Measurements from ENCODE around the gene TMEM184A.

The TMEM184A gene

GRCh38 chr7:1544896-1545416 lies 11.0 kb downstream of the TMEM184A start:
- no peaks in the 10 kb centered on the region for H3K27me3 ChIP-seq (ENCODE audit: control insufficient read depth, insufficient read depth, low read length, poor library complexity, severe bottlenecking)
- H3K4me1 ChIP-seq (ENCODE audit: control insufficient read depth, insufficient read depth, low read length) = no peaks in the 10 kb centered on the region
- H3K4me3 ChIP-seq (ENCODE audit: insufficient read depth, low read depth, low read length) = no peak overlapping the region
- no peaks in the 10 kb centered on the region for H3K36me3 ChIP-seq (ENCODE audit: control insufficient read depth, insufficient read depth, low read length)
- H3K9me3 ChIP-seq (ENCODE audit: control insufficient read depth, low read length) = no peaks in the 10 kb centered on the region
- no peak overlapping the region for H3K27ac ChIP-seq (ENCODE audit: insufficient read depth, low read depth, low read length, poor library complexity, severe bottlenecking)
- WGBS, 2 experiments = 93 to 95% methylated on average over 16 of the region's 16 CpGs

GRCh38 chr7:1544178-1544895 lies 11.7 kb downstream of the TMEM184A start:
- no peaks in the 10 kb centered on the region for H3K27me3 ChIP-seq (ENCODE audit: control insufficient read depth, insufficient read depth, low read length, poor library complexity, severe bottlenecking)
- no peaks in the 10 kb centered on the region for H3K4me1 ChIP-seq (ENCODE audit: control insufficient read depth, insufficient read depth, low read length)
- no peak overlapping the region for H3K27ac ChIP-seq (ENCODE audit: insufficient read depth, low read depth, low read length, poor library complexity, severe bottlenecking)
- no peak overlapping the region for H3K4me3 ChIP-seq (ENCODE audit: insufficient read depth, low read depth, low read length)
- H3K9me3 ChIP-seq (ENCODE audit: control insufficient read depth, low read length) = no peaks in the 10 kb centered on the region
- no peaks in the 10 kb centered on the region for H3K36me3 ChIP-seq (ENCODE audit: control insufficient read depth, insufficient read depth, low read length)
- WGBS, 2 experiments = 89 to 90% methylated on average over 41 of the region's 41 CpGs

- H3K4me3 ChIP-seq (ENCODE audit: insufficient read depth, low read depth, low read length) = no peak overlapping the region
- H3K9me3 ChIP-seq (ENCODE audit: control insufficient read depth, low read length) = no peaks in the 10 kb centered on the region
- H3K4me1 ChIP-seq (ENCODE audit: control insufficient read depth, insufficient read depth, low read length) = no peaks in the 10 kb centered on the region
- WGBS, 2 experiments = 93% methylated on average over 6 of the region's 6 CpGs
- H3K36me3 ChIP-seq (ENCODE audit: control insufficient read depth, insufficient read depth, low read length) = no peaks in the 10 kb centered on the region
- no peaks in the 10 kb centered on the region for H3K27me3 ChIP-seq (ENCODE audit: control insufficient read depth, insufficient read depth, low read length, poor library complexity, severe bottlenecking)
- no peak overlapping the region for H3K27ac ChIP-seq (ENCODE audit: insufficient read depth, low read depth, low read length, poor library complexity, severe bottlenecking)
Measured at GRCh38 chr7:1543826-1544177, 12.2 kb downstream of the TMEM184A start.

GRCh38 chr7:1542841-1543747 lies 12.9 kb downstream of the TMEM184A start:
- no peak overlapping the region for H3K27ac ChIP-seq (ENCODE audit: insufficient read depth, low read depth, low read length, poor library complexity, severe bottlenecking)

GRCh38 chr7:1542329-1542728 lies 13.7 kb downstream of the TMEM184A start:
- WGBS, 2 experiments = 95 to 97% methylated on average over 21 of the region's 21 CpGs
- H3K36me3 ChIP-seq (ENCODE audit: control insufficient read depth, insufficient read depth, low read length) = no peaks in the 10 kb centered on the region
- peaks cover 9% of the 10 kb centered on the region for H3K4me1 ChIP-seq (ENCODE audit: control insufficient read depth, insufficient read depth, low read length)
- H3K27me3 ChIP-seq (ENCODE audit: control insufficient read depth, insufficient read depth, low read length, poor library complexity, severe bottlenecking) = no peaks in the 10 kb centered on the region
- no peaks in the 10 kb centered on the region for H3K9me3 ChIP-seq (ENCODE audit: control insufficient read depth, low read length)
- H3K27ac ChIP-seq (ENCODE audit: insufficient read depth, low read depth, low read length, poor library complexity, severe bottlenecking) = no peak overlapping the region
- no peak overlapping the region for H3K4me3 ChIP-seq (ENCODE audit: insufficient read depth, low read depth, low read length)

More at GRCh38 chr7:1542841-1543747, 12.9 kb downstream of the TMEM184A start:
- H3K9me3 ChIP-seq (ENCODE audit: control insufficient read depth, low read length) = no peaks in the 10 kb centered on the region
- 93 to 94% methylated on average over 38 of the region's 38 CpGs for WGBS, 2 experiments
- H3K36me3 ChIP-seq (ENCODE audit: control insufficient read depth, insufficient read depth, low read length) = no peaks in the 10 kb centered on the region
- H3K4me3 ChIP-seq (ENCODE audit: insufficient read depth, low read depth, low read length) = no peak overlapping the region
- H3K4me1 ChIP-seq (ENCODE audit: control insufficient read depth, insufficient read depth, low read length) = peaks cover 2% of the 10 kb centered on the region
- H3K27me3 ChIP-seq (ENCODE audit: control insufficient read depth, insufficient read depth, low read length, poor library complexity, severe bottlenecking) = no peaks in the 10 kb centered on the region

GRCh38 chr7:1541431-1542162 lies 14.4 kb downstream of the TMEM184A start:
- Histone ChIP-seq H3K27ac (ENCODE audit: insufficient read depth, low read depth, low read length, poor library complexity, severe bottlenecking) (no peak overlapping the region), H3K36me3 (ENCODE audit: control insufficient read depth, insufficient read depth, low read length) (no peaks in the 10 kb centered on the region), H3K4me1 (ENCODE audit: control insufficient read depth, insufficient read depth, low read length) (peaks cover 15% of the 10 kb centered on the region), H3K27me3 (ENCODE audit: control insufficient read depth, insufficient read depth, low read length, poor library complexity, severe bottlenecking) (no peaks in the 10 kb centered on the region), H3K4me3 (ENCODE audit: insufficient read depth, low read depth, low read length) (no peak overlapping the region), H3K9me3 (ENCODE audit: control insufficient read depth, low read length) (no peaks in the 10 kb centered on the region)
- 95 to 96% methylated on average over 33 of the region's 33 CpGs for WGBS, 2 experiments

GRCh38 chr7:1540776-1541271 lies 15.2 kb downstream of the TMEM184A start:
- Histone ChIP-seq H3K27me3 (ENCODE audit: control insufficient read depth, insufficient read depth, low read length, poor library complexity, severe bottlenecking) (peaks cover 3% of the 10 kb centered on the region), H3K36me3 (ENCODE audit: control insufficient read depth, insufficient read depth, low read length) (no peaks in the 10 kb centered on the region), H3K9me3 (ENCODE audit: control insufficient read depth, low read length) (no peaks in the 10 kb centered on the region), H3K27ac (ENCODE audit: insufficient read depth, low read depth, low read length, poor library complexity, severe bottlenecking) (no peak overlapping the region), H3K4me1 (ENCODE audit: control insufficient read depth, insufficient read depth, low read length) (peaks cover 22% of the 10 kb centered on the region), H3K4me3 (ENCODE audit: insufficient read depth, low read depth, low read length) (no peak overlapping the region)
- 94 to 95% methylated on average over 31 of the region's 31 CpGs for WGBS, 2 experiments

GRCh38 chr7:1539882-1540775 lies 15.9 kb downstream of the TMEM184A start:
- Histone ChIP-seq H3K36me3 (ENCODE audit: control insufficient read depth, insufficient read depth, low read length) (no peaks in the 10 kb centered on the region), H3K9me3 (ENCODE audit: control insufficient read depth, low read length) (no peaks in the 10 kb centered on the region), H3K27ac (ENCODE audit: insufficient read depth, low read depth, low read length, poor library complexity, severe bottlenecking) (no peak overlapping the region), H3K4me1 (ENCODE audit: control insufficient read depth, insufficient read depth, low read length) (peaks cover 22% of the 10 kb centered on the region), H3K27me3 (ENCODE audit: control insufficient read depth, insufficient read depth, low read length, poor library complexity, severe bottlenecking) (peaks cover 3% of the 10 kb centered on the region), H3K4me3 (ENCODE audit: insufficient read depth, low read depth, low read length) (no peak overlapping the region)
- WGBS, 2 experiments = 96 to 97% methylated on average over 73 of the region's 73 CpGs

- Histone ChIP-seq H3K27me3 (ENCODE audit: control insufficient read depth, insufficient read depth, low read length, poor library complexity, severe bottlenecking) (peaks cover 3% of the 10 kb centered on the region), H3K4me1 (ENCODE audit: control insufficient read depth, insufficient read depth, low read length) (peaks cover 22% of the 10 kb centered on the region), H3K4me3 (ENCODE audit: insufficient read depth, low read depth, low read length) (no peak overlapping the region), H3K9me3 (ENCODE audit: control insufficient read depth, low read length) (no peaks in the 10 kb centered on the region), H3K36me3 (ENCODE audit: control insufficient read depth, insufficient read depth, low read length) (no peaks in the 10 kb centered on the region), H3K27ac (ENCODE audit: insufficient read depth, low read depth, low read length, poor library complexity, severe bottlenecking) (no peak overlapping the region)
- WGBS, 2 experiments = 92 to 93% methylated on average over 36 of the region's 36 CpGs
Measured at GRCh38 chr7:1539181-1539881, 16.7 kb downstream of the TMEM184A start.
